CD4-positive, alpha-beta T cell treated with Interleukin-4 for 1 hour (primary cell): Measurements from ENCODE around the gene NF1.
A peak's percentile ranks its signal among the peaks of the same experiment; 100 is the strongest.

Experiments
- DNase-seq, 2 donors: peaks; one replicate each; pipeline ENCODE4 v3.0.0-alpha.2; 2020 to 2022

NF1 gene

GRCh38 chr17:31299624-31300023, 204.8 kb downstream of the NF1 start:
- DNase-seq: no peak

- no peak for DNase-seq
Measured at GRCh38 chr17:31307640-31308039, 212.9 kb downstream of the NF1 start.

GRCh38 chr17:31308372-31309334, 213.9 kb downstream of the NF1 start:
- peak in 1 of 2 donors; percentile 51 for DNase-seq

GRCh38 chr17:31309556-31309955, 214.8 kb downstream of the NF1 start:
- peak in 1 of 2 donors; percentile 72 for DNase-seq

GRCh38 chr17:31310260-31310659, 215.5 kb downstream of the NF1 start:
- peak; percentile 82 to 88 for DNase-seq

- DNase-seq: peak; percentile 43 to 47
Measured at GRCh38 chr17:31310886-31311285, 216.1 kb downstream of the NF1 start.

- no peak for DNase-seq
Measured at GRCh38 chr17:31311526-31311925, 216.7 kb downstream of the NF1 start.

- DNase-seq: peak; percentile 59 to 61
Measured at GRCh38 chr17:31312223-31312622, 217.4 kb downstream of the NF1 start.

GRCh38 chr17:31313982-31314781, 219.4 kb downstream of the NF1 start, which contains the start of gene EVI2B:
Gene EVI2B, minus strand, starts transcription at chr17:31314054. Its CDS starts 8,445 bp downstream, at chr17:31305609.
- peak; percentile 26 to 81 for DNase-seq

GRCh38 chr17:31314782-31315100, 220.0 kb downstream of the NF1 start:
- no peak for DNase-seq

- peak; percentile 78 to 80 for DNase-seq
Measured at GRCh38 chr17:31318298-31318801, 223.6 kb downstream of the NF1 start.

GRCh38 chr17:31318851-31319661, 224.3 kb downstream of the NF1 start:
- peak; percentile 23 to 82 for DNase-seq

- DNase-seq: peak in 1 of 2 donors; percentile 60
Measured at GRCh38 chr17:31320241-31320640, 225.5 kb downstream of the NF1 start.

- DNase-seq: peak in 1 of 2 donors; percentile 51
Measured at GRCh38 chr17:31320791-31321190, 226.0 kb downstream of the NF1 start.

GRCh38 chr17:31321481-31321880, 226.7 kb downstream of the NF1 start, which contains the start of gene EVI2A:
Gene EVI2A, minus strand, starts transcription at chr17:31321622. Its CDS starts 2,609 bp downstream, at chr17:31319013.
- DNase-seq: peak; percentile 92 to 93

- peak in 1 of 2 donors; percentile 45 for DNase-seq
Measured at GRCh38 chr17:31321966-31322365, 227.2 kb downstream of the NF1 start.

- no peak for DNase-seq
Measured at GRCh38 chr17:31323551-31323950, 228.8 kb downstream of the NF1 start.

GRCh38 chr17:31327534-31328159, 232.9 kb downstream of the NF1 start:
- DNase-seq: no peak

- DNase-seq: no peak
Measured at GRCh38 chr17:31328160-31328535, 233.4 kb downstream of the NF1 start.

- DNase-seq: no peak
Measured at GRCh38 chr17:31329221-31329620, 234.4 kb downstream of the NF1 start.

GRCh38 chr17:31339906-31340661, 245.3 kb downstream of the NF1 start:
- no peak for DNase-seq
